Smooth muscle cell (in vitro differentiated cells): ENCODE data around the gene SHROOM3. TPM values are rescaled to one million over a fixed set of nuclear protein-coding genes. Genes with fewer than 3 reads are reported as not detected.

Experiments
- DNase-seq: peaks from one replicate; lab custom pipeline; 2025; ENCODE audit not compliant: unreplicated experiment; lab: John Stamatoyannopoulos, UW
- H2AFZ ChIP-seq: fragments of 200-600 bp; sonication (generic); 2 replicates; pipeline ENCODE4 v1.6.0; 2016; ENCODE audit warnings: antibody characterized with exemption, low read depth, mild to moderate bottlenecking
- H3F3A ChIP-seq: fragments of 200-600 bp; sonication (generic); 2 replicates; pipeline ENCODE4 v1.6.0; 2017; ENCODE audit warnings: antibody characterized with exemption, low read depth
- H3K27ac ChIP-seq: fragments of 200-600 bp; sonication (generic); 2 replicates; pipeline ENCODE4 v1.5.1; 2016; ENCODE audit warnings: low read depth, mild to moderate bottlenecking
- H3K27me3 ChIP-seq: fragments of 200-600 bp; sonication (generic); 2 replicates; pipeline ENCODE4 v1.6.1; 2016; ENCODE audit warnings: low read depth, mild to moderate bottlenecking
- H3K36me3 ChIP-seq: fragments of 200-600 bp; sonication (generic); 2 replicates; pipeline ENCODE4 v1.5.1; 2016; ENCODE audit warnings: low read depth
- H3K4me1 ChIP-seq: fragments of 200-600 bp; sonication (generic); 2 replicates; pipeline ENCODE4 v1.5.1; 2016; ENCODE audit warnings: low read depth
- H3K4me2 ChIP-seq: fragments of 200-600 bp; sonication (generic); 2 replicates; pipeline ENCODE4 v1.6.0; 2016; ENCODE audit warnings: mild to moderate bottlenecking
- H3K4me3 ChIP-seq: fragments of 200-600 bp; sonication (generic); 2 replicates; pipeline ENCODE4 v1.5.1; 2016; ENCODE audit warnings: mild to moderate bottlenecking
- H3K79me2 ChIP-seq: fragments of 200-600 bp; sonication (generic); 2 replicates; pipeline ENCODE4 v1.6.0; 2016; ENCODE audit warnings: low read depth, mild to moderate bottlenecking
- H3K9ac ChIP-seq: fragments of 200-600 bp; sonication (generic); 2 replicates; pipeline ENCODE4 v1.6.0; 2016; ENCODE audit warnings: low read depth
- H3K9me3 ChIP-seq: fragments of 200-600 bp; sonication (generic); replicated peaks from 2 replicates; pipeline ENCODE4 v1.5.1; 2016; ENCODE audit warnings: low read depth
- H4K20me1 ChIP-seq: fragments of 200-600 bp; sonication (generic); 2 replicates; pipeline ENCODE4 v1.6.0; 2016; ENCODE audit warnings: low read depth
- WGBS: methylation state at CpG from one replicate; pipeline ENCODE4 v1.1.7; 2016; ENCODE audit warnings: low lambda C conversion rate; 5-methylcytosine and 5-hydroxymethylcytosine counted together
- polyA plus RNA-seq: library from polyadenylated mRNA; unstranded; fragments of >200 nt; fragmentation: Nextera tagmentation; extraction: Ambion mirVana; gene quantifications from 2 replicates; pipeline ENCODE4 v1.2.1, GENCODE V29; 2016
- total RNA-seq: library from RNA; depleted of rRNA; stranded (reverse); fragments of >200 nt; gene quantifications from 2 replicates; pipeline ENCODE4 v1.2.3, GENCODE V29; 2014
- TF ChIP-seq, protein P1 (sequence below): fragments of 200-600 bp; sonication (generic); IDR thresholded peaks from 2 replicates; pipeline ENCODE4 v1.5.1; 2017; ENCODE audit warnings: borderline replicate concordance, mild to moderate bottlenecking, antibody characterized with exemption; ENCODE audit not compliant: insufficient read depth, poor library complexity, severe bottlenecking

The SHROOM3 gene
- total and polyA plus RNA-seq, 2 experiments from 2014 or later = 10.0 to 31.9 TPM

DNA sequence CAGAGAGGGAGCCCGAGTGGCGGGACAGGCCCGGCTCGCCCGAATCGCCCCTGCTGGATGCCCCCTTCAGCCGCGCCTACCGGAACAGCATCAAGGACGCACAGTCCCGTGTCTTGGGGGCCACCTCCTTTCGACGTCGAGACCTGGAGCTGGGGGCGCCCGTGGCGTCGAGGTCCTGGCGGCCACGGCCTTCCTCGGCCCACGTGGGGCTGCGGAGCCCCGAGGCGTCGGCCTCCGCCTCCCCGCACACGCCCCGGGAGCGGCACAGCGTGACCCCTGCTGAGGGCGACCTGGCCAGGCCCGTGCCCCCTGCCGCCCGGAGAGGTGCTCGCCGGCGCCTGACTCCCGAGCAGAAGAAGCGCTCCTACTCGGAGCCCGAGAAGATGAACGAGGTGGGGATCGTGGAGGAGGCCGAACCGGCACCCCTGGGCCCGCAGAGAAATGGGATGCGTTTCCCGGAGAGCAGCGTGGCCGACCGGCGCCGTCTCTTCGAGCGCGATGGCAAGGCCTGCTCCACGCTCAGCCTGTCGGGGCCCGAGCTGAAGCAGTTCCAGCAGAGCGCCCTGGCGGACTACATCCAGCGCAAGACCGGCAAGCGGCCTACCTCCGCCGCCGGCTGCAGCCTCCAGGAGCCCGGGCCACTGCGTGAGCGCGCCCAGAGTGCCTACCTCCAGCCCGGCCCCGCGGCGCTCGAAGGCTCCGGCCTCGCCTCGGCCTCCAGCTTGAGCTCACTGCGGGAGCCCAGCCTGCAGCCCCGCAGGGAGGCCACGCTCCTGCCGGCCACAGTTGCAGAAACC lies 306.0 kb downstream of the SHROOM3 start:
- Histone ChIP-seq H3K4me3 (no peak overlapping the region), H4K20me1 (no peaks in the 10 kb centered on the region), H3K9me3 (no peaks in the 10 kb centered on the region), H3K9ac (no peak overlapping the region), H3K36me3 (no peaks in the 10 kb centered on the region), H3K79me2 (no peaks in the 10 kb centered on the region), H3K4me1 (peaks cover 28% of the 10 kb centered on the region), H3K27ac (no peak overlapping the region), H3K27me3 (no peaks in the 10 kb centered on the region), H3F3A (peaks cover 34% of the 10 kb centered on the region), H2AFZ (no peak overlapping the region), H3K4me2 (no peak overlapping the region)
- 98% methylated on average over 76 of the region's 85 CpGs for WGBS
- TF ChIP-seq, protein P1, sequence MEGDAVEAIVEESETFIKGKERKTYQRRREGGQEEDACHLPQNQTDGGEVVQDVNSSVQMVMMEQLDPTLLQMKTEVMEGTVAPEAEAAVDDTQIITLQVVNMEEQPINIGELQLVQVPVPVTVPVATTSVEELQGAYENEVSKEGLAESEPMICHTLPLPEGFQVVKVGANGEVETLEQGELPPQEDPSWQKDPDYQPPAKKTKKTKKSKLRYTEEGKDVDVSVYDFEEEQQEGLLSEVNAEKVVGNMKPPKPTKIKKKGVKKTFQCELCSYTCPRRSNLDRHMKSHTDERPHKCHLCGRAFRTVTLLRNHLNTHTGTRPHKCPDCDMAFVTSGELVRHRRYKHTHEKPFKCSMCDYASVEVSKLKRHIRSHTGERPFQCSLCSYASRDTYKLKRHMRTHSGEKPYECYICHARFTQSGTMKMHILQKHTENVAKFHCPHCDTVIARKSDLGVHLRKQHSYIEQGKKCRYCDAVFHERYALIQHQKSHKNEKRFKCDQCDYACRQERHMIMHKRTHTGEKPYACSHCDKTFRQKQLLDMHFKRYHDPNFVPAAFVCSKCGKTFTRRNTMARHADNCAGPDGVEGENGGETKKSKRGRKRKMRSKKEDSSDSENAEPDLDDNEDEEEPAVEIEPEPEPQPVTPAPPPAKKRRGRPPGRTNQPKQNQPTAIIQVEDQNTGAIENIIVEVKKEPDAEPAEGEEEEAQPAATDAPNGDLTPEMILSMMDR = no peak
- DNase-seq = no peak

DNA sequence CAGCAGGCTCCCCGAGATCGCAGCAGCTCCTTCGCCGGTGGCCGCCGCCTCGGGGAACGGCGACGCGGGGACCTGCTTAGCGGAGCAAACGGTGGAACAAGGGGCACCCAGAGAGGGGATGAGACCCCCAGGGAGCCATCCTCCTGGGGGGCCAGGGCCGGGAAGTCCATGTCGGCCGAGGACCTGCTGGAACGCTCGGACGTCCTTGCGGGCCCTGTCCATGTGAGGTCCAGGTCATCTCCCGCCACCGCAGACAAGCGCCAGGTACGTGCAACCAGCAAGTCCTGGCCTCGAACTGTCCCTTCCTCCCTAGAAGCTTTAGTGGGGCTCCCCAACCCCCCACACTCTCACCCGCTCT lies 306.6 kb downstream of the SHROOM3 start:
- Histone ChIP-seq H3K9me3 (no peaks in the 10 kb centered on the region), H3K4me3 (no peak overlapping the region), H3K4me1 (peaks cover 28% of the 10 kb centered on the region), H3K79me2 (no peaks in the 10 kb centered on the region), H3K4me2 (no peak overlapping the region), H3K9ac (no peak overlapping the region), H3K27ac (no peak overlapping the region), H3K36me3 (no peaks in the 10 kb centered on the region), H3F3A (peaks cover 37% of the 10 kb centered on the region), H3K27me3 (no peaks in the 10 kb centered on the region), H4K20me1 (no peaks in the 10 kb centered on the region), H2AFZ (no peak overlapping the region)
- no peak for DNase-seq
- TF ChIP-seq, protein P1 = no peak
- 98% methylated on average over 26 of the region's 26 CpGs for WGBS

DNA sequence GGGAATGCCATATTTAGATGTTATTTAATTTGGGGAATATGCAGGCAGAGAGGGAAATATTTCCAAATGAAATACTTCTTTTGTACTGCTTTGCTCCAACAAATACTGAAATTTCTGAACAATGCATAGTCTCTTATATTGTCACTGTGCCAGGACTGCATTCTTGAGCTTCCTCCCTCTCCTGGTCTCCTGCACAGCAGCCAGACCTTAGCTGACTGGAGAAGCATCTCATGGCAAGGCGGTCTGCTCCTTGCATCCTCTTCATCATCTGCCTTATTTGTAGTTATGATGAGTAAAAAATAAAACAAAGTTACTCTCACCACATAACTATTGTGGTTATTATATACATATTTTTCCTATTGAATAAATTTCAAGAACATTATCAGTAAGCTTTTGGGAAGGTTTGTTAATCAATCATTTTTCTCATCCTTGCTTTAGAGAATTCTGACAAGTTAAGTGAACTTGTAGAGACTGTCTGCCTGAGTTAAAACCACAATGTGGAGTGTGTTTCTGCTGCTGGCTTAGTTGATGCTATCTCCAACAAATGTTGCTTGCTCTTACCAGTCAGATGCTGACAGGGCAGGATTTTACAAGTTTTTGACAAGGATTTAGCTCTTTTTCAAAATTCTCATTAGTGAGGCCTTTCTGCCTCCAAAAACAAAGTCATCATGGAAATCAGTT lies 309.4 kb downstream of the SHROOM3 start:
- H3K9ac ChIP-seq = no peak overlapping the region

More for the DNA sequence above, 309.4 kb downstream of the SHROOM3 start:
- no peaks in the 10 kb centered on the region for H3K9me3 ChIP-seq
- H3K36me3 ChIP-seq = no peaks in the 10 kb centered on the region
- no peaks in the 10 kb centered on the region for H3K27me3 ChIP-seq
- peaks cover 29% of the 10 kb centered on the region for H3F3A ChIP-seq
- H3K4me1 ChIP-seq = peaks cover 15% of the 10 kb centered on the region
- no peak overlapping the region for H3K4me3 ChIP-seq
- no peak for DNase-seq
- peaks cover 17% of the 10 kb centered on the region for H3K79me2 ChIP-seq
- H2AFZ ChIP-seq = no peak overlapping the region
- H3K27ac ChIP-seq = peak overlapping the region; percentile 64
- WGBS = 79% methylated on average over 1 of the region's 1 CpG
- TF ChIP-seq, protein P1 = no peak
- peak overlapping the region; percentile 42 for H3K4me2 ChIP-seq
- H4K20me1 ChIP-seq = no peaks in the 10 kb centered on the region
